ENCODE measurements around the gene TARBP2. TPM values are rescaled to one million over a fixed set of nuclear protein-coding genes. Genes with fewer than 3 reads are reported as not detected.

Gene TARBP2
- total and polyA plus RNA-seq, 2 donors from 2014 or later, result 32.5 to 36.3 TPM

DNA sequence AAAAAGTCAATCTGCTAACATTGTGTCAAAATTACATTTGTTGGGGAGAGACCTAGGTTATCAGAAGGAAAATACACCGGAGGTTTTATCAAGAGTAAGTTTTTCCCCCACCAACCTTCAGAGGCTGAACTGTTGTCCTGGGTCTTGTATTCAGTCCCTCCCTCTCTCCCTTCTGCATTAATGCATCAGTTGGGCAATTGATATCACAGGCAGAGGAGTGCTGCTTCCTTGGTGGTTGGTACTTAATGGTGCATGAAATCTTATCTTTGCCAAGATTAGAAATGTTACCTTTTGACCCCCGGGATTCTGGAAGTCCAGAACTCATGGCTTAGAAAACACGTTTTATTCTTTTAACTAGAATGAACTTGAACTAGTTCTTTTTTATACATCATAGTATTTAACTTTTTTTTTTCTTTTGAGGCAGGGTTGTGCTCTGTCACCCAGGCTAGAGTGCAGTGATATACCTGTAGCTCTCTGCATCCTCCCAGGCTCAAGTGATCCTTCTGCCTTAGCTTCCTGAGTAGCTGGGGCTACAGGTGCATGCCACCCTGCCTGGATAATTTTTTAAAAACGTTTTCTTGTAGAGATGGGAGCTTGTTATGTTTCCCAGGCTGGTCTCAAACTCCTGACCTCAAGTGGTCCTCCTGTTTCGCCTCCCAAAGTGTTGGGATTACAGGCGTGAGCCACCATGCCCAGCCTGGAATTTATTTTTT, 44.3 kb upstream of the TARBP2 start:
- Histone ChIP-seq H3K4me3 (ENCODE audit: low read length in 3 of 3) (no peak overlapping the region), H3K27ac (ENCODE audit: low read depth in 2 of 2, low read length in 2 of 2) (no peak overlapping the region), H3K9ac (ENCODE audit: low read length in 3 of 3) (peak overlapping the region in 1 of 3 donors; percentile 10), H3K27me3 (ENCODE audit: control insufficient read depth, insufficient read depth, low read length) (no peaks in the 10 kb centered on the region), H3K36me3 (ENCODE audit: control insufficient read depth in 2 of 3, insufficient read depth in 3 of 3, low read length in 3 of 3) (peaks cover 37 to 71% (median 52%) of the 10 kb centered on the region in 3 donors), H3K9me3 (ENCODE audit: control insufficient read depth in 2 of 3, insufficient read depth in 1 of 3, low read length in 3 of 3) (no peaks in the 10 kb centered on the region), H3K4me1 (ENCODE audit: control insufficient read depth in 2 of 3, insufficient read depth in 2 of 3, low read depth in 1 of 3, low read length in 3 of 3) (peaks cover 5 to 21% (median 17%) of the 10 kb centered on the region in 3 donors)
- FAIRE-seq, result no peak
- DNase-seq, result no peak
- intact Hi-C loops (cut with DNase I), result no loop called here
- TF ChIP-seq, protein P1, sequence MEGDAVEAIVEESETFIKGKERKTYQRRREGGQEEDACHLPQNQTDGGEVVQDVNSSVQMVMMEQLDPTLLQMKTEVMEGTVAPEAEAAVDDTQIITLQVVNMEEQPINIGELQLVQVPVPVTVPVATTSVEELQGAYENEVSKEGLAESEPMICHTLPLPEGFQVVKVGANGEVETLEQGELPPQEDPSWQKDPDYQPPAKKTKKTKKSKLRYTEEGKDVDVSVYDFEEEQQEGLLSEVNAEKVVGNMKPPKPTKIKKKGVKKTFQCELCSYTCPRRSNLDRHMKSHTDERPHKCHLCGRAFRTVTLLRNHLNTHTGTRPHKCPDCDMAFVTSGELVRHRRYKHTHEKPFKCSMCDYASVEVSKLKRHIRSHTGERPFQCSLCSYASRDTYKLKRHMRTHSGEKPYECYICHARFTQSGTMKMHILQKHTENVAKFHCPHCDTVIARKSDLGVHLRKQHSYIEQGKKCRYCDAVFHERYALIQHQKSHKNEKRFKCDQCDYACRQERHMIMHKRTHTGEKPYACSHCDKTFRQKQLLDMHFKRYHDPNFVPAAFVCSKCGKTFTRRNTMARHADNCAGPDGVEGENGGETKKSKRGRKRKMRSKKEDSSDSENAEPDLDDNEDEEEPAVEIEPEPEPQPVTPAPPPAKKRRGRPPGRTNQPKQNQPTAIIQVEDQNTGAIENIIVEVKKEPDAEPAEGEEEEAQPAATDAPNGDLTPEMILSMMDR (IDR thresholded peaks at IDR 0.05; ENCODE audit: borderline replicate concordance, extremely low read depth, insufficient read depth), result no peak

DNA sequence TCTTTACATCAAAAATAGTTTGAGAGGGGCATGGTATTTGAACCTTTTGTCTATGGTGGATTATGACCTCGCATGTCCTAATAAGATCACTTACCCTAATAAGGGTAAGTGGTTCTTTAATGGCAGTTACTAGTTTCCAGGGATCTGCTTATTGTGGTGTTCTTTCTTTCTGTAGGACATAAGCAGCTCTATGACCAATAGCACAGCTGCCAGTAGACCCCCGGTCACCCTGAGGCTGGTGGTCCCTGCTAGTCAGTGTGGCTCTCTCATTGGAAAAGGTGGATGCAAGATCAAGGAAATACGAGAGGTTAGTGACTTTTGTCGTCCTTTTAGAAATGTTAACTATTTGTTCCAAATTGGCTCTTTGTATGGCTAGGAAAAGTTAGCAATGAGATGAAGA, 42.0 kb upstream of the TARBP2 start:
- DNase-seq, result no peak
- FAIRE-seq, result no peak
- H3K36me3 ChIP-seq (ENCODE audit: control insufficient read depth in 2 of 3, insufficient read depth in 3 of 3, low read length in 3 of 3), result peaks cover 44 to 93% (median 73%) of the 10 kb centered on the region in 3 donors

DNA sequence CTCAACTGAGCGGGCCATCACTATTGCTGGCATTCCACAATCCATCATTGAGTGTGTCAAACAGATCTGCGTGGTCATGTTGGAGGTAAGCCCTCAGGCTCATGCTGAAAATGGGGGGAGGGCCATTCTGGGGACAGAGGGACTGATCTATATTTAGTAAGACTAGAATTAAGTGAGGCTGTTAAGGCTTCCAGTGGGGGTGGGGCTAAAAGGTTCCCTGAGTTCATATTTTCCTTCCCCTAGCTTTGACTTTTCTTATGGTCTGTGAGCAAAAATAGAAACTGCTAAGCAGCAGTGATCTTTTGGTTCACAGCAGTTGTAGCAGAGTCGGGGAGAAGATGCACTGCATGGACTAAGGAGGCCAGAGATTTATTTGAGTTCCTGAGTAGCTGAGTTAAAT, 40.0 kb upstream of the TARBP2 start:
- TF ChIP-seq, protein P1 (IDR thresholded peaks at IDR 0.05; ENCODE audit: borderline replicate concordance, extremely low read depth, insufficient read depth), result no peak
- Histone ChIP-seq H3K4me1 (ENCODE audit: control insufficient read depth in 2 of 3, insufficient read depth in 2 of 3, low read depth in 1 of 3, low read length in 3 of 3) (peaks cover 0 to 23% (median 9%) of the 10 kb centered on the region in 3 donors), H3K9ac (ENCODE audit: low read length in 3 of 3) (no peak overlapping the region), H3K4me3 (ENCODE audit: low read length in 3 of 3) (no peak overlapping the region), H3K27ac (ENCODE audit: low read depth in 2 of 2, low read length in 2 of 2) (no peak overlapping the region), H3K9me3 (ENCODE audit: control insufficient read depth in 2 of 3, insufficient read depth in 1 of 3, low read length in 3 of 3) (no peaks in the 10 kb centered on the region), H3K36me3 (ENCODE audit: control insufficient read depth in 2 of 3, insufficient read depth in 3 of 3, low read length in 3 of 3) (peaks cover 39 to 97% (median 72%) of the 10 kb centered on the region in 3 donors), H3K27me3 (ENCODE audit: control insufficient read depth, insufficient read depth, low read length) (no peaks in the 10 kb centered on the region)
- intact Hi-C loops (cut with DNase I), result no loop called here
- DNase-seq (peak in 1 of 5 donors; percentile 13), FAIRE-seq (no peak)

More for the DNA sequence above, 42.0 kb upstream of the TARBP2 start:
- Histone ChIP-seq H3K27me3 (ENCODE audit: control insufficient read depth, insufficient read depth, low read length) (no peaks in the 10 kb centered on the region), H3K9me3 (ENCODE audit: control insufficient read depth in 2 of 3, insufficient read depth in 1 of 3, low read length in 3 of 3) (no peaks in the 10 kb centered on the region), H3K4me1 (ENCODE audit: control insufficient read depth in 2 of 3, insufficient read depth in 2 of 3, low read depth in 1 of 3, low read length in 3 of 3) (peaks cover 2 to 23% (median 18%) of the 10 kb centered on the region in 3 donors), H3K9ac (ENCODE audit: low read length in 3 of 3) (no peak overlapping the region), H3K27ac (ENCODE audit: low read depth in 2 of 2, low read length in 2 of 2) (no peak overlapping the region), H3K4me3 (ENCODE audit: low read length in 3 of 3) (no peak overlapping the region)
- intact Hi-C loops (cut with DNase I), result no loop called here
- TF ChIP-seq, protein P1 (IDR thresholded peaks at IDR 0.05; ENCODE audit: borderline replicate concordance, extremely low read depth, insufficient read depth), result no peak
